H9 (cell line): ENCODE measurements around the gene CHRNA10. TPM values are rescaled to one million over a fixed set of nuclear protein-coding genes. Genes with fewer than 3 reads are reported as not detected.

Source experiments
- DNase-seq: peaks from one replicate; pipeline ENCODE4 v3.0.0-alpha.2; 2017
- H2AFZ ChIP-seq: one replicate; pipeline ENCODE4 v1.6.1; 2013; ENCODE audit warnings: mild to moderate bottlenecking, low read length, control low read depth, moderate library complexity
- H2AK5ac ChIP-seq: 2 replicates; pipeline ENCODE4 v1.6.1; 2013; ENCODE audit warnings: low read length, control low read depth, mixed read lengths; ENCODE audit not compliant: insufficient read length
- H2BK120ac ChIP-seq: one replicate; pipeline ENCODE4 v1.6.1; 2013; ENCODE audit warnings: low read depth, mild to moderate bottlenecking, low read length, control low read depth, inconsistent platforms; ENCODE audit not compliant: poor library complexity, severe bottlenecking
- H2BK12ac ChIP-seq: 2 replicates; pipeline ENCODE4 v1.6.1; 2013; ENCODE audit warnings: low read length, control low read depth, mixed read lengths, low read depth; ENCODE audit not compliant: insufficient read length
- H2BK15ac ChIP-seq: 2 replicates; pipeline ENCODE4 v1.6.1; 2013; ENCODE audit warnings: low read depth, low read length, control low read depth
- H2BK20ac ChIP-seq: one replicate; pipeline ENCODE4 v1.6.1; 2013; ENCODE audit warnings: low read depth, mild to moderate bottlenecking, low read length, control low read depth, inconsistent platforms; ENCODE audit not compliant: poor library complexity, severe bottlenecking
- H2BK5ac ChIP-seq: 2 replicates; pipeline ENCODE4 v1.6.1; 2013; ENCODE audit warnings: low read length, control low read depth, mixed read lengths; ENCODE audit not compliant: insufficient read length
- H3K14ac ChIP-seq: 2 replicates; pipeline ENCODE4 v1.6.1; 2013; ENCODE audit warnings: low read length, control low read depth; ENCODE audit not compliant: insufficient read depth
- H3K18ac ChIP-seq: 2 replicates; pipeline ENCODE4 v1.6.1; 2013; ENCODE audit warnings: low read depth, mild to moderate bottlenecking, mixed read lengths, low read length, control low read depth; ENCODE audit not compliant: insufficient read length
- H3K23ac ChIP-seq: 2 replicates; pipeline ENCODE4 v1.6.1; 2013; ENCODE audit warnings: low read length, control low read depth, mixed read lengths, low read depth; ENCODE audit not compliant: insufficient read length
- H3K23me2 ChIP-seq: 2 replicates; pipeline ENCODE4 v1.6.1; 2013; ENCODE audit warnings: low read depth, mild to moderate bottlenecking, mixed read lengths, low read length, control low read depth; ENCODE audit not compliant: insufficient read length, poor library complexity, severe bottlenecking
- H3K27ac ChIP-seq: 2 replicates; pipeline ENCODE4 v1.5.1; 2013; ENCODE audit warnings: low read length, control low read depth, mixed read lengths, low read depth; ENCODE audit not compliant: insufficient read length
- H3K27me3 ChIP-seq: 2 replicates; pipeline ENCODE4 v1.6.1; 2013; ENCODE audit warnings: low read length, control low read depth, inconsistent platforms; ENCODE audit not compliant: insufficient read depth
- H3K4ac ChIP-seq: 2 replicates; pipeline ENCODE4 v1.6.1; 2013; ENCODE audit warnings: low read depth, mild to moderate bottlenecking, control low read depth, inconsistent platforms, low read length, moderate library complexity
- H3K4me1 ChIP-seq: 2 replicates; pipeline ENCODE4 v1.6.1; 2013; ENCODE audit warnings: low read length, control low read depth, inconsistent platforms; ENCODE audit not compliant: insufficient read depth
- H3K4me2 ChIP-seq: 2 replicates; pipeline ENCODE4 v1.6.1; 2013; ENCODE audit warnings: low read length, control low read depth, mixed read lengths; ENCODE audit not compliant: insufficient read length, insufficient read depth
- H3K56ac ChIP-seq: 2 replicates; pipeline ENCODE4 v1.6.1; 2013; ENCODE audit warnings: low read depth, mild to moderate bottlenecking, mixed read lengths, low read length, control low read depth; ENCODE audit not compliant: insufficient read length
- H3K79me1 ChIP-seq: 2 replicates; pipeline ENCODE4 v1.6.1; 2013; ENCODE audit warnings: low read depth, mild to moderate bottlenecking, moderate library complexity, low read length, control low read depth, inconsistent platforms; ENCODE audit not compliant: insufficient read depth, poor library complexity, severe bottlenecking
- H3K79me2 ChIP-seq: 2 replicates; pipeline ENCODE4 v1.6.1; 2013; ENCODE audit warnings: low read length, control low read depth, inconsistent platforms; ENCODE audit not compliant: insufficient read depth
- H3K9ac ChIP-seq: 2 replicates; pipeline ENCODE4 v1.6.1; 2013; ENCODE audit warnings: low read length, control low read depth, mixed read lengths; ENCODE audit not compliant: insufficient read length; ENCODE audit errors: extremely low read depth
- H3K9me3 ChIP-seq: one replicate; pipeline ENCODE4 v1.6.1; 2013; ENCODE audit warnings: low read depth, low read length, inconsistent platforms; ENCODE audit not compliant: control insufficient read depth
- H3T11ph ChIP-seq: one replicate; pipeline ENCODE4 v1.6.1; 2013; ENCODE audit warnings: mild to moderate bottlenecking, low read length, control low read depth, inconsistent platforms
- H4K20me1 ChIP-seq: one replicate; pipeline ENCODE4 v1.6.1; 2013; ENCODE audit not compliant: control insufficient read depth, insufficient read length, insufficient read depth
- H4K5ac ChIP-seq: 2 replicates; pipeline ENCODE4 v1.6.1; 2013; ENCODE audit warnings: low read depth, mild to moderate bottlenecking, mixed read lengths, low read length, control low read depth; ENCODE audit not compliant: insufficient read length
- H4K8ac ChIP-seq: replicated peaks from 2 replicates; pipeline ENCODE4 v1.6.1; 2013; ENCODE audit warnings: low read length, control low read depth, mixed read lengths, low read depth; ENCODE audit not compliant: insufficient read length
- H4K91ac ChIP-seq: 2 replicates; pipeline ENCODE4 v1.6.1; 2013; ENCODE audit warnings: low read depth, mild to moderate bottlenecking, moderate library complexity, mixed read lengths, low read length, control low read depth; ENCODE audit not compliant: insufficient read length
- H3K27ac Mint-ChIP-seq, 3 experiments: 2 replicates in 2 of 3; 3 replicates in 1 of 3; pipeline ENCODE4 v1.8.0; 2020 to 2021; ENCODE audit warnings: mixed read lengths in 3 of 3, mild to moderate bottlenecking in 1 of 3, moderate library complexity in 1 of 3
- H3K27me3 Mint-ChIP-seq: 2 replicates; pipeline ENCODE4 v1.8.0; 2021; ENCODE audit warnings: low read depth, mild to moderate bottlenecking, moderate library complexity, mixed read lengths
- H3K36me3 Mint-ChIP-seq, 3 experiments: 2 replicates in 2 of 3; 3 replicates in 1 of 3; pipeline ENCODE4 v1.8.0; 2020 to 2021; ENCODE audit warnings: low read depth in 3 of 3, mixed read lengths in 3 of 3; ENCODE audit not compliant: insufficient read depth in 1 of 3
- H3K4me1 Mint-ChIP-seq, 2 experiments: 2 replicates each; pipeline ENCODE4 v1.8.0; 2020; ENCODE audit warnings: mixed read lengths in 2 of 2
- H3K4me3 Mint-ChIP-seq, 2 experiments: 2 replicates in 1 of 2; 3 replicates in 1 of 2; pipeline ENCODE4 v1.8.0; 2020 to 2021; ENCODE audit warnings: mild to moderate bottlenecking in 2 of 2, mixed read lengths in 2 of 2, moderate library complexity in 1 of 2
- H3K9me3 Mint-ChIP-seq, 2 experiments: 2 replicates in 1 of 2; 3 replicates in 1 of 2; pipeline ENCODE4 v1.8.0; 2020; ENCODE audit warnings: mild to moderate bottlenecking in 2 of 2, mixed read lengths in 2 of 2, moderate library complexity in 1 of 2
- CTCF ChIP-seq: fragments of 200-600 bp; sonication (generic); conservative IDR thresholded peaks from 3 replicates; pipeline ENCODE4 v1.8.0; 2021; ENCODE audit warnings: antibody characterized with exemption, mild to moderate bottlenecking
- WGBS: extraction: QIAGEN DNeasy Blood & Tissue Kit; methylation state at CpG from one replicate; pipeline ENCODE4 v1.1.7; 2013; ENCODE audit warnings: missing lambda C conversion rate, low lambda C conversion rate, mixed read lengths; ENCODE audit not compliant: insufficient read length; ENCODE audit errors: extremely low coverage; 5-methylcytosine and 5-hydroxymethylcytosine counted together
- total RNA-seq: library from RNA; stranded (reverse); gene quantifications from 2 replicates; pipeline ENCODE4 v1.2.1, GENCODE V29; 2021

The CHRNA10 gene
- total RNA-seq, 1 experiment from 2014 or later = 2.4 TPM

GRCh38 chr11:3627291-3627690 is 43.9 kb downstream of the CHRNA10 start:
- Histone ChIP-seq H4K91ac (no peak overlapping the region), H2AFZ (no peak overlapping the region), H2BK120ac (no peak overlapping the region), H3K79me2 (no peaks in the 10 kb centered on the region), H4K8ac (no peak overlapping the region), H2BK5ac (no peak overlapping the region), H2BK15ac (no peak overlapping the region), H3K18ac (no peak overlapping the region), H4K20me1 (no peaks in the 10 kb centered on the region), H3K27ac (no peak overlapping the region), H3K4me2 (no peak overlapping the region), H2BK12ac (no peak overlapping the region), H3K79me1 (no peaks in the 10 kb centered on the region), H3K23ac (no peak overlapping the region), H3K4ac (no peak overlapping the region), H3T11ph (no peak overlapping the region), H3K56ac (no peak overlapping the region), H4K5ac (no peak overlapping the region), H3K9me3 (no peaks in the 10 kb centered on the region), H3K4me1 (no peaks in the 10 kb centered on the region), H2BK20ac (no peak overlapping the region), H2AK5ac (no peak overlapping the region), H3K14ac (no peak overlapping the region), H3K27me3 (no peaks in the 10 kb centered on the region), H3K9ac (no peak overlapping the region), H3K23me2 (no peaks in the 10 kb centered on the region)
- Mint-ChIP-seq H3K4me1 (no peaks in the 10 kb centered on the region), H3K27ac (no peak overlapping the region; a peak in 1 of 7 replicates), H3K36me3 (no peaks in the 10 kb centered on the region), H3K9me3 (no peaks in the 10 kb centered on the region), H3K27me3 (peaks cover 2% of the 10 kb centered on the region; the same call in 1 of the 2 replicates), H3K4me3 (no peak overlapping the region)
- no CpG with 5 or more reads among the region's 1 CpG for WGBS
- DNase-seq = no peak
- TF ChIP-seq CTCF = no peak
